ENCODE measurements around the gene CXCL3.

Gene CXCL3

GRCh38 chr4:74045772-74046171, 7.3 kb upstream of the CXCL3 start:
- no peak for DNase-seq (ENCODE audit: low spot score in 2 of 2)
- ATAC-seq (replicated peaks; ENCODE audit: extremely low read depth, poor library complexity, severe bottlenecking) = no peak
- H3K4me3 Mint-ChIP-seq = no peak overlapping the region
- no peak overlapping the region for H3K27ac Mint-ChIP-seq (ENCODE audit: low read depth)
- no peaks in the 10 kb centered on the region for H3K36me3 Mint-ChIP-seq (ENCODE audit: insufficient read depth)
- no peaks in the 10 kb centered on the region for H3K4me1 Mint-ChIP-seq
- H3K27me3 Mint-ChIP-seq = peaks cover 19% of the 10 kb centered on the region
- H3K9me3 Mint-ChIP-seq = peaks cover 7% of the 10 kb centered on the region

- Mint-ChIP-seq H3K4me1 (no peaks in the 10 kb centered on the region), H3K36me3 (ENCODE audit: insufficient read depth) (no peaks in the 10 kb centered on the region), H3K27ac (ENCODE audit: low read depth) (no peak overlapping the region), H3K9me3 (peaks cover 7% of the 10 kb centered on the region), H3K4me3 (no peak overlapping the region), H3K27me3 (peaks cover 24% of the 10 kb centered on the region)
- no peak for ATAC-seq (replicated peaks; ENCODE audit: extremely low read depth, poor library complexity, severe bottlenecking)
- DNase-seq (ENCODE audit: low spot score in 2 of 2) = no peak
Measured at GRCh38 chr4:74045247-74045646, 6.8 kb upstream of the CXCL3 start.

DNA sequence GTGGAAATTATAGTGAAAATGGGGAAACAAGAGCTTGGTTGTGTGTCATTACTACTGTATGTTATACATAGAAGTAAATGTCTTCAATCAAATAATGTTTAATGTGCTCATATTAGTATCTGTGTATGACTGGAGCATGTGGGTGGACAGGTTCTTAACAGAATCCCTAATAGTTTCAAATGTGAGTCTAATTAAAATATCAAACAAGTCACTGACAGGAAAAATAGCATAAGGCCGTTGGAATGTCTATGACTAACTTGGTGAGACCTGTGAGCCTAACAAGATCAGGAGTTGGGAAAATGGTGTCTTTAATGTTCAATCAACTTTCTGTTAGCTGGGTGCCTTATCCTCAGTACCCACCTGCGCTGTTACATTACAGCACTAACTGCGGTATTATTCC, 6.2 kb upstream of the CXCL3 start:
- Mint-ChIP-seq H3K9me3 (peaks cover 7% of the 10 kb centered on the region), H3K27me3 (peaks cover 30% of the 10 kb centered on the region), H3K4me1 (peaks cover under 1% of the 10 kb centered on the region), H3K36me3 (ENCODE audit: insufficient read depth) (no peaks in the 10 kb centered on the region), H3K27ac (ENCODE audit: low read depth) (no peak overlapping the region), H3K4me3 (no peak overlapping the region)
- ATAC-seq (replicated peaks; ENCODE audit: extremely low read depth, poor library complexity, severe bottlenecking) (no peak), DNase-seq (ENCODE audit: low spot score in 2 of 2) (no peak)

GRCh38 chr4:74042681-74043080, 4.2 kb upstream of the CXCL3 start:
- ATAC-seq (replicated peaks; ENCODE audit: extremely low read depth, poor library complexity, severe bottlenecking) = no peak
- Mint-ChIP-seq H3K27me3 (peaks cover 48% of the 10 kb centered on the region), H3K4me1 (peaks cover 14% of the 10 kb centered on the region), H3K9me3 (no peaks in the 10 kb centered on the region), H3K27ac (ENCODE audit: low read depth) (no peak overlapping the region), H3K4me3 (no peak overlapping the region), H3K36me3 (ENCODE audit: insufficient read depth) (peaks cover 3% of the 10 kb centered on the region)
- DNase-seq (ENCODE audit: low spot score in 2 of 2) = no peak

- Mint-ChIP-seq H3K9me3 (no peaks in the 10 kb centered on the region), H3K27me3 (peaks cover 55% of the 10 kb centered on the region), H3K27ac (ENCODE audit: low read depth) (no peak overlapping the region), H3K36me3 (ENCODE audit: insufficient read depth) (peaks cover 3% of the 10 kb centered on the region), H3K4me1 (peaks cover 14% of the 10 kb centered on the region), H3K4me3 (no peak overlapping the region)
- DNase-seq (ENCODE audit: low spot score in 2 of 2) = no peak
- ATAC-seq (replicated peaks; ENCODE audit: extremely low read depth, poor library complexity, severe bottlenecking) = no peak
Measured at GRCh38 chr4:74041418-74041817, 2.9 kb upstream of the CXCL3 start.

- H3K27ac Mint-ChIP-seq (ENCODE audit: low read depth) = no peak overlapping the region
- peaks cover 55% of the 10 kb centered on the region for H3K27me3 Mint-ChIP-seq
- no peak for ATAC-seq (replicated peaks; ENCODE audit: extremely low read depth, poor library complexity, severe bottlenecking)
- peaks cover 3% of the 10 kb centered on the region for H3K36me3 Mint-ChIP-seq (ENCODE audit: insufficient read depth)
- peak overlapping the region; percentile 67 for H3K4me3 Mint-ChIP-seq
- H3K4me1 Mint-ChIP-seq = peaks cover 14% of the 10 kb centered on the region
- no peaks in the 10 kb centered on the region for H3K9me3 Mint-ChIP-seq
- DNase-seq (ENCODE audit: low spot score in 2 of 2) = no peak
Measured at GRCh38 chr4:74039315-74039763, 850 bp upstream of the CXCL3 start.

GRCh38 chr4:74038086-74038424, 434 bp downstream of the CXCL3 start:
- H3K9me3 Mint-ChIP-seq = peaks cover under 1% of the 10 kb centered on the region
- H3K27me3 Mint-ChIP-seq = peaks cover 49% of the 10 kb centered on the region
- H3K4me3 Mint-ChIP-seq = peak overlapping the region; percentile 67
- H3K27ac Mint-ChIP-seq (ENCODE audit: low read depth) = no peak overlapping the region
- H3K36me3 Mint-ChIP-seq (ENCODE audit: insufficient read depth) = peaks cover 3% of the 10 kb centered on the region
- DNase-seq (ENCODE audit: low spot score in 2 of 2) (no peak), ATAC-seq (replicated peaks; ENCODE audit: extremely low read depth, poor library complexity, severe bottlenecking) (no peak)
- peaks cover 14% of the 10 kb centered on the region for H3K4me1 Mint-ChIP-seq

DNA sequence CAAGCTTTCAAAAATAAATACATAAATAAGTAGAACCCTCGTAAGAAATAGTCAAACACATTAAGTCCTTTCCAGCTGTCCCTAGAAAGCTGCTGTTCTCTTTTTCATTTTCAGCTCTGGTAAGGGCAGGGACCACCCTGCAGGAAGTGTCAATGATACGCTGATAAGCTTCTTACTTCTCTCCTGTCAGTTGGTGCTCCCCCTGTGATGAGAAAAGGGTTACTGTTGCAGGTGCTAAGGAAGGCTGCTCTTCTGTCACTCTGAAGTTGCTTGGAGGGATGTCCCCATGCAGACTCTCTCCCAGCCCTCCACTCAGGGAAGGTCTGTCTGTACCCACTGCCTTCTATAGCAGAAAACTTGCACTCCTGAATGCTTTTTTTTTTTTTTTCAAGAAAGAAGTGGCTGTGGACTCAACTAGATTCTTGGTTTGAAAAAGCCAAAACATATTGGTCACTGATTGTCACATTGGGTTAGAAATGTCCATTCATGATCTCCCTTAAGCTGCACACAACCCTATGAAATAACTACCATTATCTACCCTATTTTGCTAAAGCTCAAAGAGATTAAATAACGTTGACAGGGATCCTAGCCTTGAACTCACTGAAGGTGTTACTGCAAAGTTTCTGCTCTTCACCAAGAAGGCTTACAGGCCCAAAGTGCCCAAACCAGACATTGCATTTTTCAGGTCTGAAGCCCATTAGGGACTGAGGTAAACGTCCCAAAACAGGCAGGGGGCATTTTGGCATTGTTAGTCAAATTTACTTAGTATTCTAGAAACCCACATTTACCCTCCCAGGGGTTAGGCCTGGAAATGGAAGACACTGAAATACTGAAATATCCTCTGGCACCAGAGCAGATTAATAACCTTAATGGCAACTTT, 1.2 kb downstream of the CXCL3 start:
- H3K27me3 Mint-ChIP-seq = peaks cover 46% of the 10 kb centered on the region
- H3K4me1 Mint-ChIP-seq = peaks cover 14% of the 10 kb centered on the region
- DNase-seq (ENCODE audit: low spot score in 2 of 2) (no peak), ATAC-seq (replicated peaks; ENCODE audit: extremely low read depth, poor library complexity, severe bottlenecking) (no peak)
- no peak overlapping the region for H3K27ac Mint-ChIP-seq (ENCODE audit: low read depth)
- H3K9me3 Mint-ChIP-seq = peaks cover 5% of the 10 kb centered on the region
- H3K4me3 Mint-ChIP-seq = peak overlapping the region; percentile 67
- peaks cover 3% of the 10 kb centered on the region for H3K36me3 Mint-ChIP-seq (ENCODE audit: insufficient read depth)

DNA sequence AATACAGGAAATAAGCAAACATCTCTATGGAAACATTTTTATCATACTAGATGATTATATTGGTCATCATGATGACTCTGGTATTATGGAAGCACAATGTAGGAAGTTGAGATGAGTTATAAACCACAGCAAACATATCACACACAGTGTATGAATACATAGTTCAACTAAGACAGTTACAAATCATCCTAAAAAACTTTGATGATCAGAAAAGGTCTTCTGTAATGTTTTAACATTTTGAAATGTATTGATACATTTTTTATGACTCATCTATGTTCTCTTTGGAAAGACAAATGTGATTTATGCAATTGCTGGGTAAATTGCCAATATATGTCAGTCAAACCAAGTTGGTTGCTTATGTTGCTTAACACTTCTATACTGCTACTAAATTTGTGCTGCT, 4.8 kb downstream of the CXCL3 start:
- Mint-ChIP-seq H3K4me1 (peaks cover 5% of the 10 kb centered on the region), H3K4me3 (no peak overlapping the region), H3K9me3 (peaks cover 7% of the 10 kb centered on the region), H3K27ac (ENCODE audit: low read depth) (no peak overlapping the region), H3K27me3 (peaks cover 16% of the 10 kb centered on the region), H3K36me3 (ENCODE audit: insufficient read depth) (peaks cover 3% of the 10 kb centered on the region)
- DNase-seq (ENCODE audit: low spot score in 2 of 2) (no peak), ATAC-seq (replicated peaks; ENCODE audit: extremely low read depth, poor library complexity, severe bottlenecking) (no peak)

GRCh38 chr4:74032064-74032463, 6.4 kb downstream of the CXCL3 start:
- no peak overlapping the region for H3K27ac Mint-ChIP-seq (ENCODE audit: low read depth)
- no peak for DNase-seq (ENCODE audit: low spot score in 2 of 2)
- peaks cover 13% of the 10 kb centered on the region for H3K9me3 Mint-ChIP-seq
- H3K4me3 Mint-ChIP-seq = no peak overlapping the region
- no peaks in the 10 kb centered on the region for H3K36me3 Mint-ChIP-seq (ENCODE audit: insufficient read depth)
- ATAC-seq (replicated peaks; ENCODE audit: extremely low read depth, poor library complexity, severe bottlenecking) = no peak
- no peaks in the 10 kb centered on the region for H3K4me1 Mint-ChIP-seq
- H3K27me3 Mint-ChIP-seq = peaks cover under 1% of the 10 kb centered on the region

GRCh38 chr4:74031576-74031975, 6.9 kb downstream of the CXCL3 start:
- Mint-ChIP-seq H3K4me3 (no peak overlapping the region), H3K9me3 (peaks cover 13% of the 10 kb centered on the region), H3K4me1 (no peaks in the 10 kb centered on the region), H3K27ac (ENCODE audit: low read depth) (no peak overlapping the region), H3K27me3 (no peaks in the 10 kb centered on the region), H3K36me3 (ENCODE audit: insufficient read depth) (no peaks in the 10 kb centered on the region)
- no peak for ATAC-seq (replicated peaks; ENCODE audit: extremely low read depth, poor library complexity, severe bottlenecking)
- DNase-seq (ENCODE audit: low spot score in 2 of 2) = no peak

- DNase-seq (ENCODE audit: low spot score in 2 of 2) (no peak), ATAC-seq (replicated peaks; ENCODE audit: extremely low read depth, poor library complexity, severe bottlenecking) (no peak)
- no peak overlapping the region for H3K4me3 Mint-ChIP-seq
- no peaks in the 10 kb centered on the region for H3K36me3 Mint-ChIP-seq (ENCODE audit: insufficient read depth)
- H3K4me1 Mint-ChIP-seq = no peaks in the 10 kb centered on the region
- peaks cover 13% of the 10 kb centered on the region for H3K9me3 Mint-ChIP-seq
- no peaks in the 10 kb centered on the region for H3K27me3 Mint-ChIP-seq
- no peak overlapping the region for H3K27ac Mint-ChIP-seq (ENCODE audit: low read depth)
Measured at GRCh38 chr4:74030285-74030684, 8.2 kb downstream of the CXCL3 start.

GRCh38 chr4:74028504-74028903, 10.0 kb downstream of the CXCL3 start:
- peaks cover 13% of the 10 kb centered on the region for H3K9me3 Mint-ChIP-seq
- ATAC-seq (replicated peaks; ENCODE audit: extremely low read depth, poor library complexity, severe bottlenecking) (no peak), DNase-seq (ENCODE audit: low spot score in 2 of 2) (no peak)
- no peaks in the 10 kb centered on the region for H3K36me3 Mint-ChIP-seq (ENCODE audit: insufficient read depth)
- H3K27me3 Mint-ChIP-seq = no peaks in the 10 kb centered on the region
- no peak overlapping the region for H3K27ac Mint-ChIP-seq (ENCODE audit: low read depth)
- H3K4me1 Mint-ChIP-seq = no peaks in the 10 kb centered on the region
- H3K4me3 Mint-ChIP-seq = no peak overlapping the region
